ENCODE results near the gene DDAH1. TPM values are rescaled to one million over a fixed set of nuclear protein-coding genes. Genes with fewer than 3 reads are reported as not detected.

Gene DDAH1
- total and polyA plus RNA-seq, 2 of the 8 experiments (the other 6 are each of a cell fraction or from before 2014, with no cell fraction given): 22.8 to 54.5 TPM

DNA sequence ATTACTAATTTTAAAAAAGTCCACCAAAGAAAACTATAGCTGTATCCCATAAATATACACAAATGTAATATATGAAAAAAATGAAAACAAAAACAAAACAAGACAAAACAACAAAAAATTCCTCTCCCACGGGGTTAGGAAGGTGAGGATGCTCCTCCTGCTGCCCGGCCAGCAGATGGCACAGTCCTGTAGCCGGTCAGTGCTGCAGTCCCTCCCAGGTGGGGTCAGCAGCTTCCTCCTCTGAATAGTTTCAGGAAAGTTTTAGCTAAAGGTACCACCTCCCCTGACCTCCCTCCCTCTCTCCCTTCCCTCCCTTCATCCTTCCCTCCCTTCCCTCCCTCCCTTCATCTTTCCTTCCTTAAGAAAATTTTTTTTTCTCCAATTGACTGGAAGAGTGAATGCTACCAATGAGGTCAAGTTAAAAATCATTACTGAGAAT is 120.7 kb downstream of the DDAH1 start (continued):
- TF ChIP-seq BACH1 (IDR thresholded peaks at IDR 0.05; ENCODE audit: low read length) (no peak), RFX5 (IDR thresholded peaks at IDR 0.05; ENCODE audit: borderline replicate concordance, low read depth, low read length) (no peak), JUN (IDR thresholded peaks at IDR 0.05; ENCODE audit: low read depth, low read length) (no peak), RAD21 (IDR thresholded peaks at IDR 0.05 in 1 of 2, conservative IDR thresholded peaks at IDR 0.05 in 1 of 2; ENCODE audit: low read depth in 2 of 2, low read length in 2 of 2) (peak; percentile 85 to 86), YY1 (IDR thresholded peaks at IDR 0.05; ENCODE audit: low read depth, low read length) (no peak), MAFK (IDR thresholded peaks at IDR 0.05; ENCODE audit: low read depth, low read length) (no peak), SP4 (IDR thresholded peaks at IDR 0.05; ENCODE audit: low read length) (0 out of 2 replicates have a peak, but pooled peaks have one; percentile 37), CEBPB (IDR thresholded peaks at IDR 0.05; ENCODE audit: low read depth, low read length) (no peak), HDAC6 (IDR thresholded peaks at IDR 0.05; ENCODE audit: low read depth, low read length) (no peak), ZNF274 (IDR thresholded peaks at IDR 0.05; ENCODE audit: borderline replicate concordance, extremely low read depth, low read length) (no peak), GABPA (IDR thresholded peaks at IDR 0.05; ENCODE audit: borderline replicate concordance, insufficient read depth, low read length) (no peak), CHD2 (IDR thresholded peaks at IDR 0.05; ENCODE audit: low read length) (0 out of 2 replicates have a peak, but pooled peaks have one; percentile 18), KDM4A (IDR thresholded peaks at IDR 0.05; ENCODE audit: low read depth, low read length, severe bottlenecking) (no peak), TBP (IDR thresholded peaks at IDR 0.05; ENCODE audit: low read depth, low read length) (no peak), JUND (IDR thresholded peaks at IDR 0.05; ENCODE audit: low read length) (no peak), SRF (IDR thresholded peaks at IDR 0.05; ENCODE audit: low read depth, low read length) (no peak), ASH2L (IDR thresholded peaks at IDR 0.05; ENCODE audit: low read length) (no peak), POLR2A (IDR thresholded peaks at IDR 0.05; ENCODE audit: control extremely low read depth in 1 of 2, low read depth in 2 of 2, low read length in 2 of 2) (no peak), TEAD4 (IDR thresholded peaks at IDR 0.05; ENCODE audit: low read depth, low read length) (peak; percentile 51; the same call in 1 of the 2 replicates), SIN3A (conservative IDR thresholded peaks at IDR 0.05 in 1 of 2, IDR thresholded peaks at IDR 0.05 in 1 of 2; ENCODE audit: low read depth in 1 of 2, low read length in 2 of 2) (0 out of 4 replicates have a peak, but pooled peaks of 1 of the 2 experiments have one; percentile 41)
- TF ChIP-seq, protein P1, sequence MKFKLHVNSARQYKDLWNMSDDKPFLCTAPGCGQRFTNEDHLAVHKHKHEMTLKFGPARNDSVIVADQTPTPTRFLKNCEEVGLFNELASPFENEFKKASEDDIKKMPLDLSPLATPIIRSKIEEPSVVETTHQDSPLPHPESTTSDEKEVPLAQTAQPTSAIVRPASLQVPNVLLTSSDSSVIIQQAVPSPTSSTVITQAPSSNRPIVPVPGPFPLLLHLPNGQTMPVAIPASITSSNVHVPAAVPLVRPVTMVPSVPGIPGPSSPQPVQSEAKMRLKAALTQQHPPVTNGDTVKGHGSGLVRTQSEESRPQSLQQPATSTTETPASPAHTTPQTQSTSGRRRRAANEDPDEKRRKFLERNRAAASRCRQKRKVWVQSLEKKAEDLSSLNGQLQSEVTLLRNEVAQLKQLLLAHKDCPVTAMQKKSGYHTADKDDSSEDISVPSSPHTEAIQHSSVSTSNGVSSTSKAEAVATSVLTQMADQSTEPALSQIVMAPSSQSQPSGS (IDR thresholded peaks at IDR 0.05; ENCODE audit: low read length): no peak
- TF ChIP-seq, protein P2, sequence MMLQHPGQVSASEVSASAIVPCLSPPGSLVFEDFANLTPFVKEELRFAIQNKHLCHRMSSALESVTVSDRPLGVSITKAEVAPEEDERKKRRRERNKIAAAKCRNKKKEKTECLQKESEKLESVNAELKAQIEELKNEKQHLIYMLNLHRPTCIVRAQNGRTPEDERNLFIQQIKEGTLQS (IDR thresholded peaks at IDR 0.05; ENCODE audit: insufficient read depth, low read depth, low read length): no peak
- TF ChIP-seq, protein P3, sequence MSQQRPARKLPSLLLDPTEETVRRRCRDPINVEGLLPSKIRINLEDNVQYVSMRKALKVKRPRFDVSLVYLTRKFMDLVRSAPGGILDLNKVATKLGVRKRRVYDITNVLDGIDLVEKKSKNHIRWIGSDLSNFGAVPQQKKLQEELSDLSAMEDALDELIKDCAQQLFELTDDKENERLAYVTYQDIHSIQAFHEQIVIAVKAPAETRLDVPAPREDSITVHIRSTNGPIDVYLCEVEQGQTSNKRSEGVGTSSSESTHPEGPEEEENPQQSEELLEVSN (IDR thresholded peaks at IDR 0.05): no peak
